Psoas muscle (tissue), 8 donors: ENCODE measurements around the gene SMIM21. TPM values are rescaled to one million over a fixed set of nuclear protein-coding genes. Genes with fewer than 3 reads are reported as not detected.

Experiments used
- ATAC-seq, 4 donors: fragments of 200-7000 bp; cut with Tn5 transposase; one replicate each; pipeline ENCODE4 v1.9.1; 2020; ENCODE audit warnings: moderate library complexity in 3 of 4, mild to moderate bottlenecking in 2 of 4
- DNase-seq, 2 donors: peaks; one replicate each; pipeline ENCODE4 v3.0.0-alpha.2; 2020
- H3K27ac ChIP-seq: fragments of 200-600 bp; one replicate; pipeline ENCODE4 v1.8.0; 2022
- H3K27me3 ChIP-seq, 3 donors: fragments of 200-600 bp in 1 of 3; one replicate each; pipeline versions ENCODE4 v1.6.1 to v1.8.0; 2013 to 2022; ENCODE audit warnings: low read length in 2 of 3, mild to moderate bottlenecking in 2 of 3, moderate library complexity in 1 of 3; ENCODE audit not compliant: insufficient read depth in 3 of 3
- H3K36me3 ChIP-seq, 2 donors: fragments of 200-600 bp in 1 of 2; one replicate each; pipeline versions ENCODE4 v1.6.1 to v1.8.0; 2013 to 2022; ENCODE audit warnings: low read depth in 1 of 2, mild to moderate bottlenecking in 1 of 2, moderate library complexity in 1 of 2; ENCODE audit not compliant: insufficient read depth in 1 of 2
- H3K4me1 ChIP-seq: fragments of 200-600 bp; one replicate; pipeline ENCODE4 v1.8.0; 2022
- H3K4me3 ChIP-seq: fragments of 200-600 bp; one replicate; pipeline ENCODE4 v1.8.0; 2022; ENCODE audit warnings: mild to moderate bottlenecking
- H3K9me3 ChIP-seq: fragments of 200-600 bp; one replicate; pipeline ENCODE4 v1.8.0; 2022
- CTCF ChIP-seq: fragments of 200-600 bp; IDR thresholded peaks from one replicate; pipeline ENCODE4 v1.8.0; 2022; ENCODE audit warnings: antibody characterized with exemption
- WGBS, 3 donors: extraction: QIAGEN DNeasy Blood & Tissue Kit; methylation state at CpG; one replicate each; pipeline versions ENCODE4 v1.1.6 to v1.1.7; 2013; 5-methylcytosine and 5-hydroxymethylcytosine counted together
- intact Hi-C, 2 donors: fragments of 100-400 bp; cut with DNase I; formaldehyde crosslinking; loops; one replicate each; pipeline versions ENCODE4 v1.11.0 to v1.14.2; 2022
- polyA plus RNA-seq, 3 donors: library from polyadenylated mRNA; stranded (reverse); fragments of 200-250 nt; gene quantifications; one replicate each; pipeline ENCODE4 v1.2.3, GENCODE V29; 2013
- total RNA-seq, 4 donors: library from RNA; stranded (reverse); fragmentation: NEBNext Ultra II Directional in 2 of 4; extraction: Animal tissue kit (Norgen Biotek cat#: 25700) in 2 of 4; gene quantifications; one replicate each; pipeline versions ENCODE4 v1.2.1 to v1.2.4, GENCODE V29; 2021 to 2023
- donor health status: healthy with polysubstance abuse.
- donor health status: DM: no; HTN: no; CAD: no; lungs with moderate emphysema.
- donor health status: Bipolar disorder and iron deficiency.
- donor health status: healthy.
- donor health status: DM: yes; HTN: yes; CAD: no.
- donor health status: DM: no; HTN: no; CAD: no.
- donor health status: DM: no; HTN: no; CAD: no.
- donor health status: DM: yes; HTN: yes; CAD: no.

SMIM21 gene
- total and polyA plus RNA-seq, 7 donors: not detected

- no peak for ATAC-seq
- no peaks in the 10 kb centered on the region for H3K27me3 ChIP-seq
- no peak overlapping the region for H3K27ac ChIP-seq
- intact Hi-C loops: no loop called here
- 59 to 71% (median 69%) methylated on average over 20 to 21 of the region's 21 CpGs for WGBS, 3 donors
- no peaks in the 10 kb centered on the region for H3K36me3 ChIP-seq
- no peak overlapping the region for H3K4me3 ChIP-seq
- no peak for DNase-seq
- no peak for TF ChIP-seq CTCF
- H3K9me3 ChIP-seq: no peaks in the 10 kb centered on the region
- no peaks in the 10 kb centered on the region for H3K4me1 ChIP-seq
Observed at GRCh38 chr18:75391279-75392225, 36.0 kb downstream of the SMIM21 start.

- no peak overlapping the region for H3K27ac ChIP-seq
- DNase-seq (no peak), ATAC-seq (no peak)
- no peaks in the 10 kb centered on the region for H3K9me3 ChIP-seq
- no peak for TF ChIP-seq CTCF
- H3K4me1 ChIP-seq: no peaks in the 10 kb centered on the region
- 72 to 83% (median 79%) methylated on average over 2 of the region's 2 CpGs for WGBS, 3 donors
- no peaks in the 10 kb centered on the region for H3K27me3 ChIP-seq
- H3K4me3 ChIP-seq: no peak overlapping the region
- H3K36me3 ChIP-seq: no peaks in the 10 kb centered on the region
- intact Hi-C loops: no loop called here
Observed at GRCh38 chr18:75390854-75391253, 36.6 kb downstream of the SMIM21 start.

GRCh38 chr18:75384144-75384543, 43.4 kb downstream of the SMIM21 start:
- no peaks in the 10 kb centered on the region for H3K27me3 ChIP-seq
- DNase-seq (no peak), ATAC-seq (no peak)
- no peak for TF ChIP-seq CTCF
- H3K4me3 ChIP-seq: no peak overlapping the region
- no peaks in the 10 kb centered on the region for H3K4me1 ChIP-seq
- H3K36me3 ChIP-seq: no peaks in the 10 kb centered on the region
- intact Hi-C loops: no loop called here
- H3K9me3 ChIP-seq: no peaks in the 10 kb centered on the region
- no peak overlapping the region for H3K27ac ChIP-seq
- 58 to 68% (median 61%) methylated on average over 4 of the region's 4 CpGs for WGBS, 3 donors

- no peaks in the 10 kb centered on the region for H3K9me3 ChIP-seq
- intact Hi-C loops: no loop called here
- H3K36me3 ChIP-seq: no peaks in the 10 kb centered on the region
- WGBS, 3 donors: 67 to 71% (median 68%) methylated on average over 22 of the region's 22 CpGs
- H3K4me1 ChIP-seq: no peaks in the 10 kb centered on the region
- H3K4me3 ChIP-seq: no peak overlapping the region
- ATAC-seq (no peak), DNase-seq (no peak)
- no peaks in the 10 kb centered on the region for H3K27me3 ChIP-seq
- no peak for TF ChIP-seq CTCF
- H3K27ac ChIP-seq: no peak overlapping the region
Observed at GRCh38 chr18:75378376-75379315, 48.9 kb downstream of the SMIM21 start.
